ENCODE results near the gene CAMK2B.

CAMK2B gene

DNA sequence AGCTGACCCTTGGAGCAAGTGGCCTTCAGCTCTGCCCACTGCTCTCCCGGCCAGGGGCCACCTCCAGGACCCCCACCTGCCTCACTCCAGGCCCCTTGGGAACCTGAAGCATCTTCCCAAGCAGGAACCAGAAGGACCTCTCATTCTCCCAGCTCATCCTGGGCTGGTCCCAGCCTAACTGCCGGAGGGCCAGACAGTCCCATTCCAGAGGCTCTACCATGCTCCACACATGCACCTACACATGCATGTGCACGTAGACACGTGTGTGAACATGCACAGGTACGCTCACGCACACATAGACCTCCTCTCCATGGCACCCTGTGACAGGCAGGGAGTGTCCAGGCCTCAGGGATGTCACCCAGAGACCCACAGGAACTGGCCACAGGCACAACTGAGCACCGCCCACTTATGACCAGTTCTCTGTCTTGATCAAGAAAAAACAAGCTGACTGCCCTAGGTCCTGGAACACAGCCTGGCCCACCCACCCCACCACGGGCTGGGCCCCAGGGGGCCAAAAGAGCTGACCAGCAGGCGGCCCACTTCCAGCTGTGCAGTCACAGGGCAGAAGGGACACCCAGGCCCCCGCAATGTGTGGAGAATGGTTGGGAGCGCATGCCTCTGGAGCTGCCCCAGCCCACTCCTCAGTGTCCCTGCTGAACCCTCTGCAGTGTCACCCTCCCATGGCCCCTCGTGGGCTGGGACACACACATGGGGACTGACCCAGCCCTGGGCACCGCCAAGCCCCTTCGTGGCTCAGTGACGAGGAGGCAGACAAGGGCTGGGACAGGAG is 43.4 kb downstream of the CAMK2B start:
- Histone ChIP-seq H3K4me3 (ENCODE audit: low read length) (no peak overlapping the region), H3K9me3 (replicated peaks; ENCODE audit: insufficient read depth, low read length) (no peaks in the 10 kb centered on the region), H3K9ac (ENCODE audit: low read length) (no peak overlapping the region), H3F3A (ENCODE audit: insufficient read depth, low read length) (no peaks in the 10 kb centered on the region), H3K79me2 (ENCODE audit: low read length) (no peaks in the 10 kb centered on the region), H4K20me1 (ENCODE audit: insufficient read depth, low read length) (no peaks in the 10 kb centered on the region), H3K9me2 (replicated peaks; ENCODE audit: insufficient read depth, low read length) (no peaks in the 10 kb centered on the region), H2AFZ (ENCODE audit: low read length) (no peak overlapping the region), H3K27me3 (replicated peaks; ENCODE audit: insufficient read depth, low read length) (peaks cover 18% of the 10 kb centered on the region), H3K36me3 (replicated peaks; ENCODE audit: insufficient read depth, low read length) (no peaks in the 10 kb centered on the region), H3K4me1 (ENCODE audit: low read length) (no peaks in the 10 kb centered on the region), H3K4me2 (ENCODE audit: low read depth, low read length) (no peak overlapping the region), H3K27ac (ENCODE audit: low read length) (no peak overlapping the region)
- TF ChIP-seq EZH2phosphoT487 (IDR thresholded peaks at IDR 0.05; ENCODE audit: low read length) (no peak), EZH2 (optimal IDR thresholded peaks at IDR 0.05; ENCODE audit: low read depth, low read length) (no peak)
- TF ChIP-seq, protein P1, sequence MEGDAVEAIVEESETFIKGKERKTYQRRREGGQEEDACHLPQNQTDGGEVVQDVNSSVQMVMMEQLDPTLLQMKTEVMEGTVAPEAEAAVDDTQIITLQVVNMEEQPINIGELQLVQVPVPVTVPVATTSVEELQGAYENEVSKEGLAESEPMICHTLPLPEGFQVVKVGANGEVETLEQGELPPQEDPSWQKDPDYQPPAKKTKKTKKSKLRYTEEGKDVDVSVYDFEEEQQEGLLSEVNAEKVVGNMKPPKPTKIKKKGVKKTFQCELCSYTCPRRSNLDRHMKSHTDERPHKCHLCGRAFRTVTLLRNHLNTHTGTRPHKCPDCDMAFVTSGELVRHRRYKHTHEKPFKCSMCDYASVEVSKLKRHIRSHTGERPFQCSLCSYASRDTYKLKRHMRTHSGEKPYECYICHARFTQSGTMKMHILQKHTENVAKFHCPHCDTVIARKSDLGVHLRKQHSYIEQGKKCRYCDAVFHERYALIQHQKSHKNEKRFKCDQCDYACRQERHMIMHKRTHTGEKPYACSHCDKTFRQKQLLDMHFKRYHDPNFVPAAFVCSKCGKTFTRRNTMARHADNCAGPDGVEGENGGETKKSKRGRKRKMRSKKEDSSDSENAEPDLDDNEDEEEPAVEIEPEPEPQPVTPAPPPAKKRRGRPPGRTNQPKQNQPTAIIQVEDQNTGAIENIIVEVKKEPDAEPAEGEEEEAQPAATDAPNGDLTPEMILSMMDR (IDR thresholded peaks at IDR 0.05; ENCODE audit: low read length): no peak
- DNase-seq: no peak

DNA sequence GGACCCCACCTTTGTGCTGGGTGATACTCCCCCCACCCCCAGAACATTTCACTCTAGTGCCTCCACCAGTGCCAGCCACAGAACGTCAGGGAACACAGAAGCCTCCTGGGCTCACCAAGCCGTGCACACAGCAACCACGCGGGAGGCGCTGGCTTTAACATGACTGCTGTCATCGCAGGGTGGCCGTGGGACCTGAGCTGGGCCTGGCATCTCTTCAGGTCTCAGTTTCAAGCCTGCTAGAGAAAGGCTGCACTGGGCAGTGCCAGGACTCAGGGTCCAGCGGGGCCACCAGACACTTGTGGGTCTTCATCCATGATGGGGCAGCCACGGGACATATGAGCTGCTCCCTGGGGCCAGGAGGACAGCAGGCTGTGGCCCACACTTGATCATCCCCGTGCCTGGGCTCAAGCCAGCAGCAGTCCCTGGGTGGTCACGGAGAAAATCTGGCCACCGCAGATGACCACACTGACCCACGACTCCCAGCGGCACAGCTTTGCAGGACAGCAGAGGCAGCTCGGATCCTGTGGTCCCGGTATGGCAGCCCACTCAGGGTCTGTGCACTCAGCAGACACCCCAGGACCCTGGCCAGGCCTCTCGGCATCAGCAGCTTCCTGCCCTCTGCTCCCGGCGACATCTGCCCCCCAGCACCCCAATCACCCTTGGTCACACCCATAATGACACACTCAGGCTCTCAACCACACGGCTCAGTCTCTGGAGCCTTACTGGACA is 44.2 kb downstream of the CAMK2B start:
- Histone ChIP-seq H3K9me2 (replicated peaks; ENCODE audit: insufficient read depth, low read length) (no peaks in the 10 kb centered on the region), H3K36me3 (replicated peaks; ENCODE audit: insufficient read depth, low read length) (no peaks in the 10 kb centered on the region), H2AFZ (ENCODE audit: low read length) (no peak overlapping the region), H3K79me2 (ENCODE audit: low read length) (no peaks in the 10 kb centered on the region), H3K9me3 (replicated peaks; ENCODE audit: insufficient read depth, low read length) (no peaks in the 10 kb centered on the region), H3K4me2 (ENCODE audit: low read depth, low read length) (no peak overlapping the region), H3K4me1 (ENCODE audit: low read length) (no peaks in the 10 kb centered on the region), H3K27me3 (replicated peaks; ENCODE audit: insufficient read depth, low read length) (peaks cover 26% of the 10 kb centered on the region), H3F3A (ENCODE audit: insufficient read depth, low read length) (no peaks in the 10 kb centered on the region), H3K9ac (ENCODE audit: low read length) (no peak overlapping the region), H3K27ac (ENCODE audit: low read length) (no peak overlapping the region), H3K4me3 (ENCODE audit: low read length) (no peak overlapping the region), H4K20me1 (ENCODE audit: insufficient read depth, low read length) (no peaks in the 10 kb centered on the region)
- DNase-seq: no peak
- TF ChIP-seq EZH2phosphoT487 (IDR thresholded peaks at IDR 0.05; ENCODE audit: low read length) (no peak), EZH2 (optimal IDR thresholded peaks at IDR 0.05; ENCODE audit: low read depth, low read length) (no peak)
- TF ChIP-seq, protein P1 (IDR thresholded peaks at IDR 0.05; ENCODE audit: low read length): no peak

GRCh38 chr7:44280636-44280992 is 44.8 kb downstream of the CAMK2B start:
- H4K20me1 ChIP-seq (ENCODE audit: insufficient read depth, low read length): no peaks in the 10 kb centered on the region
- H3K9me3 ChIP-seq (replicated peaks; ENCODE audit: insufficient read depth, low read length): no peaks in the 10 kb centered on the region
- H2AFZ ChIP-seq (ENCODE audit: low read length): no peak overlapping the region
- H3K27me3 ChIP-seq (replicated peaks; ENCODE audit: insufficient read depth, low read length): peaks cover 32% of the 10 kb centered on the region
- TF ChIP-seq EZH2phosphoT487 (IDR thresholded peaks at IDR 0.05; ENCODE audit: low read length): no peak
- TF ChIP-seq EZH2 (optimal IDR thresholded peaks at IDR 0.05; ENCODE audit: low read depth, low read length): no peak
- TF ChIP-seq, protein P1 (IDR thresholded peaks at IDR 0.05; ENCODE audit: low read length): no peak
- H3K79me2 ChIP-seq (ENCODE audit: low read length): no peaks in the 10 kb centered on the region
- H3K9ac ChIP-seq (ENCODE audit: low read length): no peak overlapping the region
- H3K9me2 ChIP-seq (replicated peaks; ENCODE audit: insufficient read depth, low read length): no peaks in the 10 kb centered on the region
- H3K27ac ChIP-seq (ENCODE audit: low read length): no peak overlapping the region
- H3F3A ChIP-seq (ENCODE audit: insufficient read depth, low read length): no peaks in the 10 kb centered on the region
- no peak overlapping the region for H3K4me3 ChIP-seq (ENCODE audit: low read length)
- no peaks in the 10 kb centered on the region for H3K4me1 ChIP-seq (ENCODE audit: low read length)
- H3K4me2 ChIP-seq (ENCODE audit: low read depth, low read length): no peak overlapping the region
- DNase-seq: no peak
- no peaks in the 10 kb centered on the region for H3K36me3 ChIP-seq (replicated peaks; ENCODE audit: insufficient read depth, low read length)

Measured in MM.1S (cell line).